GOT3 (cell line): Measurements from ENCODE around the gene ETFBKMT.
"Not testable (repeated sequence)": the region's sequence is repeated elsewhere in the genome, so short reads cannot be mapped to it uniquely, and the experiment has no call there.

Experiments used
- DNase-seq: peaks from one replicate; lab custom pipeline; 2025; ENCODE audit warnings: mixed read lengths; lab: John Stamatoyannopoulos, UW

ETFBKMT gene

DNA sequence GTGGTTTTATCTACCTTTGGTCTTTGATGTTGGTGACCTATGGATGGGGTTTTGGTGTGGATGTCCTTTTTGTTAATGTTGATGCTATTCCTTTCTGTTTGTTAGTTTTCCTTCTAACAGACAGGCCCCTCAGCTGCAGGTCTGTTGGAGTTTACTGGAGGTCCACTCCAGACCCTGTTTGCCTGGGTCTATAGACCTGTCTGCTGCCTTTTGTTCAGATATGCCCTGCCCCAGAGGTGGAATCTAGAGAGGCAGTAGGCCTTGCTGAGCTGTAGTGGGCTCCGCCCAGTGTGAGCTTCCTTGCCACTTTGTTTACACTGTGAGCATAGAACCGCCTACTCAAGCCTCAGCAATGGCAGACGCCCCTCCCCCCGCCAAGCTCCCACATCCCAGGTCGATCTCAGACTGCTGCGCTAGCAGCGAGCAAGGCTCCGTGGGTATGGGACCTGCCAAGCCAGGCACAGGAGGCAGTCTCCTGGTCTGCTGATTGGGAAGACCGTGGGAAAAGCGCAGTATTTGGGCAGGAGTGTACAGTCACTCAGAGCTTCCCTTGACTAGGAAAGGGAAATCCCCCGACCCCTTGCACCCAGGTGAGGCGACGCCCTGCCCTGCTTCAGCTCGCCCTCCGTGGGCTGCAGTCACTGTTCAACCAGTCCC, 59.2 kb downstream of the ETFBKMT start:
- not testable (repeated sequence) for DNase-seq

- DNase-seq = no peak
Measured at GRCh38 chr12:31722580-31722979, 63.1 kb downstream of the ETFBKMT start.
